CD4-positive, alpha-beta T cell treated with Interferon alpha-2 for 1 hour (primary cell): Measurements from ENCODE around the gene TMEM131L.

ENCODE experiments used
- DNase-seq, 2 donors: peaks; one replicate each; pipeline ENCODE4 v3.0.0-alpha.2; 2020 to 2022

The TMEM131L gene

DNA sequence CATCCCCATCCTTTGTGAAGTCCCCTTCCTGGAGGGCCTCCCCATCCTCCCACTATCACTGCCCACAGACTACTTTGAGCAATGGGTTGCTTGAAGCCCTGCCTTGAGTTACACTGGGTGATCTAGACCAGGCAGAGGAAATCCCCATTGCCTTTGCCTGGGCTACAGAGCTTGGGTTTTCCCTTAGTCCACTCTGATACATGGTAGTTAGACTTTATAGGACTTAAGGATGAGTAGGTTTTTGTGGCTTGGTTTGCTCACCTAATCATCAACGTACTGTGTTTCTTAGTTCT is 56.6 kb downstream of the TMEM131L start:
- peak in 1 of 2 donors; percentile 69 for DNase-seq

DNA sequence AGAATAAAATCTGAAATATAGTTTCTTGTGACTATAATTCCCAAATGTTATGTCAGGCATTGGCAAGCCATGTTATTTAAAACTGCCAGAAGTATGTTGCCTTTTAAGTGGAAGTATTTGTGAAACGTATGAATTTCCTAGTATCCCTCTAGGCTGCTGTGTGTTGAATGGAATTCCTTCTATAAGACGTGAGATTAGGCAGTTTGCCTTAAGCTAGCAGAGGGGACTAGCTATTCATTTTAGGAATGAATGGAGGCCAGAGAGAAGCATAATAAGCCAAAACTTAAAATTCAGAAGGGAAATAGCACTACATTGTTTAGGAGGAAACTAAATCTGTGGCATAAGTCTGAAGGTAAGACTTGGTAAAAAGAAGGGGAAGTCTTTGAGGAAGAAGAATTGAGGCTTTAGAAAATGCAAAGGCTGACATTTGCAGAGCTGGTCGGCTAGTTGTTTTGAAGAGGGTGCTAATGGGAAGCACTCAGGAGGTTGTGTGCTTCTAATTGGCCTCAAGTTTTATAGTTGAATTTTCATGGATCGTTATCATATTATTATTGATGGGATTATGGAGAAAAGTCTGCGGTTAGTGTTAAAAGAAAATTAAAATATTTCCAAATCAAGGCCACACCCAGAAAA is 57.1 kb downstream of the TMEM131L start:
- no peak for DNase-seq

GRCh38 chr4:153523941-153524386 is 57.8 kb downstream of the TMEM131L start:
- DNase-seq = no peak

GRCh38 chr4:153524682-153525081 is 58.5 kb downstream of the TMEM131L start:
- DNase-seq = no peak

DNA sequence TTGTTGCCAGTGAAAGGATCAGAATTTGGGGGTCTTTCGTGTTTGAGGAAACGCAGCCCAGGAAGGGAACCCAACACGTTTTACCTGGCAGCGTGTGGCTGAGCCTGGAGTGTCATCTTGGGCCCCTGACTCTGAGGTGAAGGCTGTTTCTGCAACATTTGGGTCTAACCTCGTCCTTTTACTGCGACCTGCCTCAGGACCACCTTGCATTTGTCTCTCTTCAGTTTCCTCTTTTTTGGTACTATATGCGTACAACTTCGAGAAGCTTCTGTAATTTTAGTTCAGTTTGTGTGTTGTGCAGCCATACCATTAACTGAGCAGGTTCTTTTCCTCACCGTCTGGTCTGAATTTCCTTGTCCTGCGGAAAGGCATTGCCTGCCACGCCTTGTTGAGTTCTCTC is 61.5 kb downstream of the TMEM131L start:
- no peak for DNase-seq

GRCh38 chr4:153528705-153529485 is 62.7 kb downstream of the TMEM131L start:
- DNase-seq = peak in 1 of 2 donors; percentile 53

DNA sequence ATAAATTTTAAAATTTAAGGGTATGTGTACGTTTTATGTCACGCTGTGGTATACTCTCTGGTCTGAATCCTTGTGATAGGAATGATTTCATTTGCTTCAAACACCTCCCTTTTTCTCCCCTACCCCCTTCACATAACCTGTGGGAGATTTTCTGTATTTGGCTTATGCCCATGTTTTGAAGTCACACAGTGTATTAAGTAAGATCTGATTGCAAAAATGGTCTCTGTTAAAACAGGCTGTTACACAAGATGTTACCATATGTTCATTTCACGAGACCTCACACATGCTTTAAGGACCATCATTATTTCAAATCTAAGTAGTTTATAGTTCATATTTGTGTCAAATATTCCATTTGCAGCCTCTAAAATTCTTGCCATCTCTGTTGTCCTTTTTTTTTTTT is 63.5 kb downstream of the TMEM131L start:
- DNase-seq = no peak

- DNase-seq = peak in 1 of 2 donors; percentile 41
Observed at GRCh38 chr4:153530284-153530999, 64.3 kb downstream of the TMEM131L start.

- no peak for DNase-seq
Observed at GRCh38 chr4:153531000-153531358, 64.8 kb downstream of the TMEM131L start.

GRCh38 chr4:153531976-153532626 is 65.9 kb downstream of the TMEM131L start:
- no peak for DNase-seq

- no peak for DNase-seq
Observed at GRCh38 chr4:153532636-153533035, 66.5 kb downstream of the TMEM131L start.

- DNase-seq = no peak
Observed at GRCh38 chr4:153533387-153533786, 67.2 kb downstream of the TMEM131L start.

- DNase-seq = no peak
Observed at GRCh38 chr4:153534792-153535629, 68.9 kb downstream of the TMEM131L start.

GRCh38 chr4:153535772-153536513 is 69.8 kb downstream of the TMEM131L start:
- no peak for DNase-seq

DNA sequence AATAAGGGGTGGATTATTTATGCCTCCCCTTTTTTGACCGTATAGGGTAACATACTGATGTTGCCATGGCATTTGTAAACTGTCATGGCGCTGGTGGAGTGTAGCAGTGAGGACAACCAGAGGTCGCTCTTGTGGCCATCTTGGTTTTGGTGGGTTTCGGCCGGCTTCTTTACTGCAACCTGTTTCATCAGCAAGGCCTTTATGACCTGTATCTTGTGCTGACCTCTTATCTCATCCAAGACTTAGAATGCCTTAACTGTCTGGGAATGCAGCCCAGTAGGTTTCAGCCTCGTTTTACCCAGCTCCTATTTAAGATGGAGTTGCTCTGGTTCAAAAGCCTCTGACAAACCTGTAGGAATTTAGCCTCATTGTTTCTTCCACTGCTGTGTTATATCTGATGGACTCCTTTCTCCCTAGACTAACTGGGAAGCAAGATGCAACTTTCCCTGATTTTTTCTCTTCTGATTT is 71.4 kb downstream of the TMEM131L start:
- DNase-seq = no peak

- DNase-seq = no peak
Observed at GRCh38 chr4:153538487-153539357, 72.6 kb downstream of the TMEM131L start.

GRCh38 chr4:153539422-153539821 is 73.3 kb downstream of the TMEM131L start:
- DNase-seq = no peak

DNA sequence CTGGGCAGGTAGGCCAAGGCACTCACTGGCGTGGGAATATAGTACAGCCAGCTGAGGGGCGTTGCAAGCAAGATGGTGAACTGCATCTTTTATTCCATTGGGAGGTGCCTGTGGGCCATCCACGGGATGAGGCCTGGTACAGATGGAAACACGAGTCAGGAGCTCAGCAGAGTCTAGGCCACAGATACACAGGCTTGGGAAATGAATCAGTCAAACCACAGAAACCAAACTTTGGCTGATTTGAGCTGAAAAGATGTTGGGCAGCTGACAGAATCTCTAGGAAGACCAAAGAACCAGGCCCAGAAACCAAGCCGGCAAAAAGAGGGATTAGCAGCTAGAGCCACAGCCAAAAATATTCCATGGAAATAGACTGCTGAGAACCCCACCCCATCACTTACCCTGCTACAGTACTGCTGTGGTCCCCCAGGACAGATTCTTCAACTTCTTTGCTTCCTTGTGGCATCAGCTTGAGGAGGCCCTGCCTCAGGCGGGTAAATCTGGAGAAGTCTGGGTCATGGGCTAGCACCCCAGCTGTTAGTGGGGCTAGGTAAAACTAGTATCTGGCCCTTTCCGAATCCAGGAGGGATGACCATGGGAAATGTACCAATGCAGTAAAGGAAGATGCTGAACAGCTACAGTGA is 75.4 kb downstream of the TMEM131L start:
- no peak for DNase-seq

DNA sequence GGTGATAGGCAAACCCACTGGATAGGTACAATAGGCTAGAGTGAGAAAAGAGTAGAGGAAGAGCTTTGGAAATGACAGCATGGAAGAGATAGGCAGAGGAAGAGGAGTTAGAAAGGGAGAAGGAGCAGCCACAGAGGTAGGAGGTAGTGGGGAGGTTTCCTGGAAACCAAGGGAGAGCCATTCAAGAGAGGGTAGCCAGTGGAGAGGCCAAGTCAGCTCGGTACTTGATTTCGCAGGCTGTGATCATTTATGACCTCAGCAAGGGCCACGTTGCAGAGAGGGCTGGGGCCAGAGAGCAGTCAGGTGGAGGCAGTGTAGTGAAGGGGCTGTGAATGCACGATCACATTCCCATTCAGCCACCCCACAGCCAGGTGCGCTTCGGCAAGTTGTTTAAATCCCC is 76.0 kb downstream of the TMEM131L start:
- no peak for DNase-seq

DNA sequence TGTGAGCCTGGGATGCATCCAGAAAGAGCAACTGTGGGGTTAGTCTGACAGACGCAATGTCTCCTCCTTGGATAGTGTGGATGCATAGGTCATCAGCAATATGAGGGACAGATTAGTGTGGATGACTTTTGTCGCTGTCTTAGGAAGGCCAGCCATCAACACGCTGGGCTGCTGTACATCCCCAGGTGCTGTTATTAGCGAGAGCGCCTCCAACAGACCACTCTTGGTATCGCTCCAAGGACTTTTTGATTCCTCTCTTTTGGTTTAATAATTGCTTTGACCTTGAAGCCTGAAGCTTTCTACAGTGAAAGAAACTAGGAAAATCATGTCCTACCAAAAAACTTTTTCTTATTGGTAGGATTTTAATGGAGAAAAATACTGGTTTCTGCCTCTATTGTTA is 76.7 kb downstream of the TMEM131L start:
- no peak for DNase-seq
